ENCODE data around the gene VPS54.

The VPS54 gene

GRCh38 chr2:63903003-63903402 is 116.2 kb downstream of the VPS54 start:
- DNase-seq (ENCODE audit: low read depth in 2 of 2), result no peak

DNA sequence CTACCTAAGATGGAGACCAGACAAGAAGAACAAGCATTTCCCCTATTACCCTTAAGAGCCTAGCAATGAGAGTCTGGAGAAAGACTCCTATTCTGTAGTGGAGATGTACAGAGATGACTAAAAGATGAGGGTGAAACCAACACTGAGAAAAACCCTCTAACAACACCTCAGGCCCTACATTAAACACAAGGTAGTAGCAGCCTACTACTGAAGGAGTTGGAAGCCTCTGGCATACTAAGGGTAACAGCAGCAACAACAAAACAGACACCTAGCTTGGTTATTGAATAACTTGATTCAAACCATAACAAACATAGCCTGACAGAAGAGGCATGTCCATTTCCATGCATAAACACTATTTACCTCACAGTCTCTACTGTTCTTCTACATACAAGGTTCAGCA is 117.1 kb downstream of the VPS54 start:
- DNase-seq (ENCODE audit: low read depth in 2 of 2), result no peak

DNA sequence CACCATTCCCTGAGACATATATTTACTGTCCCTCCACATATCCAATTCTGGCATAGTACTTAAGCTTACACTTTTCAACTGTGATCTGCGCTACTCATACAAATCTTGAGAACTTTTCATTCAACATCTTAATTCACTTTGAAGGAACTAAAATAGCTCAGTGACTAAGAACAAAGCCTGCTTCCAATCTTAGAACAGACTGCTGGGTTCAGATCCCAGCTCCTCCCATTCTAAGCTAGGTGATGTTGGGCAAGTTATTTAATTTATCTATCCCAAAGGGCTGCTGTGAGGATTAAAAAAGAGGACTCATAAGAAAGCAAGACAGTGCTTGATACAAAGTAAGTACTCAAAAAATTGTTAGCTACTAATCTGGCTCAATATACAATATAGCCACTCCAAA is 119.6 kb downstream of the VPS54 start:
- no peak for DNase-seq (ENCODE audit: low read depth in 2 of 2)

GRCh38 chr2:63898839-63899238 is 120.4 kb downstream of the VPS54 start:
- no peak for DNase-seq (ENCODE audit: low read depth in 2 of 2)

DNA sequence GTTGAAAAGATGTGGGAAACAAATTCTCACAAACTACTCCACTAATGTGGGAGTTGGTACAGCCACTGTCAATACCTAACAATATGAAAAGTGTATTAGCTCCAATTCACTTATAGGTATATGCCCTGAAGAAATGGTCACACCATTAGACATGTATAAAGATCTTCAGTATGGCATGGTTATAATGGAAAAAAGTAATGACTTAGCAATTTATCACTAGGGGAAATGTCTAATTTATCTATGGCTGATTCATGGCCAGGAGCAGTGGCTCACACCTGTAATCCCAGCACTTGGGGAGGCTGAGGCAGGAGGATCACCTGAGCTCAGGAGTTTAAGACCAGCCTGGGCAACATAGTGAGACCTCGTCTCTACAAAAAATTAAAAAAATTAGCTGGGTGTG is 125.1 kb downstream of the VPS54 start:
- no peak for DNase-seq (ENCODE audit: low read depth in 2 of 2)

DNA sequence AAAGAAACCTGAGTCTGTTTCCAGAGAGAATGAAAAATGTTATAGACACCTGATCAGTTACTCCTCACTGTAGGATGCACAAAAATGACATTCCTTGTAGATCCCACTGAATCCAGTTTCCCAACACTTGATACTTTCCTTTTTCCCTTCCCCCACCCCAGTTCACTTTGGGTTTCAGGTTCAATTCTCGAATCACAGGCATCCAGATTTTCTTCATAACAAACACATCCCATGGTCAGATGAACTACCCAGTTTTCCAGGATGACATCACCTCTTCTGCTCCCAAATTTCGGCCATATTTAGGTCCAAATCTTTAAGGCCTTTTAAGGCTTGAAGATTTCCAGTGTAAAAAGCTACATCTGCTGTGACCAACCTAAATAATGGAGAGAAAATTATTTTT is 126.1 kb downstream of the VPS54 start:
- DNase-seq (ENCODE audit: low read depth in 2 of 2), result no peak

GRCh38 chr2:63891488-63892030 is 127.7 kb downstream of the VPS54 start:
- DNase-seq (ENCODE audit: low read depth in 2 of 2), result no peak

GRCh38 chr2:63890678-63891077 is 128.6 kb downstream of the VPS54 start:
- DNase-seq (ENCODE audit: low read depth in 2 of 2), result no peak

DNA sequence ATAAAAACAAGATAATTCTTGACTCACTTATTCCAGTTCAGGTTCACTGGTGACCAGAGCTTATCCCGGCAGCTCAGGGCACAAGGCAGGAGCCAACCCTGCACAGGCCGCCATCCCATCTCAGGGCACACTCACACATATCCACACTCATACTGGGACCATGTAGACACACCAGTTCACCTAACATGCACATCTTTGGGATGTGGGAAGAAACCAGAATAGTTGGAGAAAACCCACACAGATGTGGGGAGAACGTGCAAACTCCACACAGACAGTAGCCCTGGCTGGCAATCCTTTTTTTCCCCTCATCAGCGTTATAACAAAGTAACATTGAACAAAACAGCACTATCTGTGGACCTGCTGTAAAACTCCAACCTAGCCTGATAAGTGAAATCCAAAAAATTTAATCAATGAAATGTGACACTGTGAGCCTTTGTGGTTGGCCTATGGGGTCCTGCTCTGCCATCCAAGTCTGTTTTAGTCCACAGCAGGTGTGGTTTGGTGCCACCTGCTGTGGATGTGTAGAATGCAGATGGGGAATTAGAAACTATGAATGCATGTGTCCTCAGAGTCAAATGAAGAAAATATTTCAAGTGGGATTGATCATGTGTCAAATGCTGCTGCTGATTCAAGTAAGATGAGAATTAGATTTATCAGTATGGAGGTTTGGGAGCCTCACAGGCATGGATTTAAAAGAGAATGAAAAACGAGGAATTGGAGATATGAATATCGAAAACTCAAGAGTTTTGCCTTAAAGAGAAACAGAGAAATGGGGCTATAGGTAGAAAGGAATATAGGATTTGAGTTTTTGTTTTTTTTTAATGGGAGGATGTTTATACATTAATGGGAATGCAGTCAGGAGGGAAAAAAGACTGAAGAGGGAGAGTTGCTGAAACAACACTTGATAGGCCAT is 130.5 kb downstream of the VPS54 start:
- no peak for DNase-seq (ENCODE audit: low read depth in 2 of 2)

GRCh38 chr2:63888053-63888452 is 131.2 kb downstream of the VPS54 start:
- no peak for DNase-seq (ENCODE audit: low read depth in 2 of 2)

GRCh38 chr2:63886445-63886844 is 132.8 kb downstream of the VPS54 start:
- DNase-seq (ENCODE audit: low read depth in 2 of 2), result no peak

DNA sequence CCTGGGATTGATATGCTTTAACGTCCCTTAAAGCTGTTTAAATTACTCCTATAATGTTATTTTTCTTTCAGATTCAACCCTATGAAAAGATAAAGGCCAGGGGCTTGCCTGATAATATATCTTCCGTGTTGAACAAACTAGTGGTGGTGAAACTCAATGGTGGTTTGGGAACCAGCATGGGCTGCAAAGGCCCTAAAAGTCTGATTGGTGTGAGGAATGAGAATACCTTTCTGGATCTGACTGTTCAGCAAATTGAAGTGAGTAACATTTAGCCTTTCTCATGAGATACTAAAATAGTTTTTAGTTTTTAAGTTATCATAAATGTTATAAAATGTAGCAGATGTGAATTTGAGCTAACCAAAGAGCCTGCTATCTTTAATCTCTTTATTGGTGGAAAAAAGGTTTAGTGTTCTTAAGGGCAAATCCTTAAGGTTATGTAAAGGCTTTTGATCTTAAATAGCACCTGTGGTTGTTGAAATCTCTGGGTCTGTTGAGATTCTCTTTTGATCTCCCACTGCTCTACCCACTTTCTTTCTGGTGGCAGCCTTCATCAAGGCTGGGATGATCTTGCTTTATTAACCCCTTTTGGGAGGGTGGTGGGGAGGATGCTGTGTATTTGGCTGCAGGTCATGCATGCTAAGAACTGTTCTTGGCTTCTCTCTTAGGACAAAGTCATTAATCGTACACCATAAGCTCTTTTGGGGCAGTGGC is 136.7 kb downstream of the VPS54 start:
- no peak for DNase-seq (ENCODE audit: low read depth in 2 of 2)

DNA sequence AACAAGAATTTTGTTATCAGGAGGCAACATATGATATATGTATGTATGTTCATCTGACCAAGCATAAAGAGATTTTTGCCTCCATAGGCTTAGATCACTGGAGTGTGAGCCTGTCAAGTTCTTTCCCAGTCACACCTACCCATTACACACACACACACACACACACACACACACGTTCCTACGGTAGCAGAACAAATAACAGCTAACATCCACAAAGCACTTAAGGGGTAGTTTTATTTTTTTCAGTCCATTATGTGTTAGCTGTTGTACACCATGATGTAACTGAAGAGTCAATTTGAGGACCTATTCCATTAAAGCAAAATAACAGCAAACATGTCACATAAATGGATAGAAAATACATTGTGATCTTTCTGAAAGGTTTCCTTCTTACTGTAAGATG is 138.0 kb downstream of the VPS54 start:
- DNase-seq (ENCODE audit: low read depth in 2 of 2), result no peak

GRCh38 chr2:63880625-63881024 is 138.6 kb downstream of the VPS54 start:
- no peak for DNase-seq (ENCODE audit: low read depth in 2 of 2)

GRCh38 chr2:63879876-63880433 is 139.3 kb downstream of the VPS54 start:
- no peak for DNase-seq (ENCODE audit: low read depth in 2 of 2)

- DNase-seq (ENCODE audit: low read depth in 2 of 2), result no peak
These were observed 140.7 kb downstream of the VPS54 start for GRCh38 chr2:63878486-63878885.

- DNase-seq (ENCODE audit: low read depth in 2 of 2), result no peak
These were observed 142.9 kb downstream of the VPS54 start for GRCh38 chr2:63876311-63876710.

DNA sequence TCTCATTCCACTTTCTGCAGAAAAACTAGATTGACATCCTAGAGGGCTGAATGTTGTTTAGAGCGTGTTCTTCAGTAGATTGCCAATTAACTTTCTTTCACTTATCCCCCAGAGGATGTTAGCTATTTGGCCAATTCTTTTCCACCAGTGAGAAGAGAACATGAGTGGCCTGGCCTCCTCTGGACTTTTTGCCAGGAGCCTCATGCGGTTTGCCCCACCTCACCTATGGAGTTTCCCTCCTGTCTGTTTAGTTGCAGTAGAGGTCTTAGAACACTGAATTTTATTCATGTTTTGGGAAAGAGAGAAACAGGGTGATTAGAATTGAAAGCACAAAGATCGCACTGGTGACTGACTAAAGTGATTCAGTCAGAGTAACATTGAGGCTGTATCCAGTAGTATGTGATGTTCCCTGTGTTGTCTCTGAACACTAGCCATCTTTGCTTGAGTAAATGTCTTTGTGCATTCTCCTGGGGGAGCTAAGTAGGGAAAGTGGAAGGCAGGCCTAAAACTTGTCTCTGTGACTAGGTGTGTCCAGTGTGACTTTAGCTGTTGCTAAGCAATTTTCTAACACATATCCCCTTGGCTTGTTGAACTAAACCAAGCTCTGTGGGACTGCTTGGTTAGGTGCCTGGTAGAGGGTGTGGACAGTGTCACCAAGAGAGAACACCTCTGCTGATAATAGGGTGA is 143.5 kb downstream of the VPS54 start:
- no peak for DNase-seq (ENCODE audit: low read depth in 2 of 2)

DNA sequence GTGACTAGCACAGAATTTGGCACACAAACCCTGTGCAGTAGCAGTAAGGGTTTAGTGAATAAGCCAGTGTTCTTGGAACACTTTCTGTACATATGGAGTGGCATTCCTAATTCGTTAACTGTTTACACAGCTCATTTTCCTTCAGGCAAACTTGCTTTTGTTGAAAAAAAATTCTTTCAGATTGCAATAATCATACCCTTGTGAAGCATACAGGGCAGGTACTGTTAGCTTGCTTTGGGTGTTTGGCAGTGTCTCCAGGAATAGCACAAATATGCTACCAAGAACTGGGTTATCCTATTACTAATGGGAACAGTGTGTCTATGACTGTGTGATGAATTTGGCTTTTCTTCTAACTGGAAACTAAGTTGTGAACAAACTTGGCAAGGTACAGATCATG is 144.1 kb downstream of the VPS54 start:
- no peak for DNase-seq (ENCODE audit: low read depth in 2 of 2)

GRCh38 chr2:63874204-63875130 is 144.8 kb downstream of the VPS54 start:
- no peak for DNase-seq (ENCODE audit: low read depth in 2 of 2)
